Heart left ventricle (tissue), 13 donors: ENCODE measurements around the gene TNKS1BP1.

Experiments
- POLR2A ChIP-seq, 2 donors: fragments of 450-650 bp; IDR thresholded peaks; one replicate each; pipeline ENCODE4 v1.6.1; 2017; ENCODE audit warnings: antibody characterized with exemption in 2 of 2, mild to moderate bottlenecking in 2 of 2, moderate library complexity in 2 of 2
- TF ChIP-seq, protein P1 (sequence below), 12 donors: fragments of 200-600 bp; sonication (generic) in 4 of 12; IDR thresholded peaks; one replicate each; pipeline versions ENCODE4 v1.5.0 to v1.8.0; 2018 to 2022; ENCODE audit warnings: antibody characterized with exemption in 12 of 12, mild to moderate bottlenecking in 5 of 12
- donor health status: ischemic (EF 13 %, LVEDD 7.1; RV severe dilation, severe dysfunction).
- donor health status: DM: no; HTN: yes; CAD: no.
- donor health status: DM: no; HTN: no; CAD: no.
- donor health status: ischemic (EF 25% LVEDD 6.9; RV normal size, moderate dysfunction).
- donor health status: ischemic (EF 25% LVEDD 5.7; RV mildly dilated, moderate dysfunction).
- donor health status: ischemic (EF 35%, LVEDD 5.7; RV mildly dilated, moderate dysfunction).
- donor health status: nonischemic (EF 11% LVEDD 7.7; RV severe dilation, severe dysfunction).
- donor health status: DM: yes; HTN: yes; CAD: no.
- donor health status: PGD.
- donor health status: ischemic (EF 29% LVEDD 5.4; RV normal size, mild dysfunction).
- donor health status: nonischemic (EF 23%, LVEDD 6.1; RV moderate dilation, normal function).

DNA sequence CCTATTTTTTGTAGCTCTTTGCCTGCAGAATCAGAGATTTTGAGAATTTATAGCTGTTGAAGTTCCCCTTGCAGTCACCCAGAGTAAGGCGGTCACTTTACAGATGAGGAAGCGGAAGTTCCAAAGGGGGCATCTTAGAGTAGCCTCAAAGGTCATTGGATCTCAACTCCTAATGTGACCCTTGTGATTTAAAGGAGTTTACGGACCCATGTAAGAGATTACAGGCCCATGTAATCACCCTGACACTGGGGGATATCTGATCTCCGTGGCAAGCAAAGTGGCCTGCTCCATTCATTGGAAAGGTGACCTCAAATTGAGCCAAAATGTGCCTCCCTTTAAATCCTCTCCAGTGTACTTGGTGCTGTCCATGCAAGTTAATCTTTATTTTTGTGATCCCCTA lies 29.1 kb upstream of the TNKS1BP1 start:
- TF ChIP-seq, protein P1, sequence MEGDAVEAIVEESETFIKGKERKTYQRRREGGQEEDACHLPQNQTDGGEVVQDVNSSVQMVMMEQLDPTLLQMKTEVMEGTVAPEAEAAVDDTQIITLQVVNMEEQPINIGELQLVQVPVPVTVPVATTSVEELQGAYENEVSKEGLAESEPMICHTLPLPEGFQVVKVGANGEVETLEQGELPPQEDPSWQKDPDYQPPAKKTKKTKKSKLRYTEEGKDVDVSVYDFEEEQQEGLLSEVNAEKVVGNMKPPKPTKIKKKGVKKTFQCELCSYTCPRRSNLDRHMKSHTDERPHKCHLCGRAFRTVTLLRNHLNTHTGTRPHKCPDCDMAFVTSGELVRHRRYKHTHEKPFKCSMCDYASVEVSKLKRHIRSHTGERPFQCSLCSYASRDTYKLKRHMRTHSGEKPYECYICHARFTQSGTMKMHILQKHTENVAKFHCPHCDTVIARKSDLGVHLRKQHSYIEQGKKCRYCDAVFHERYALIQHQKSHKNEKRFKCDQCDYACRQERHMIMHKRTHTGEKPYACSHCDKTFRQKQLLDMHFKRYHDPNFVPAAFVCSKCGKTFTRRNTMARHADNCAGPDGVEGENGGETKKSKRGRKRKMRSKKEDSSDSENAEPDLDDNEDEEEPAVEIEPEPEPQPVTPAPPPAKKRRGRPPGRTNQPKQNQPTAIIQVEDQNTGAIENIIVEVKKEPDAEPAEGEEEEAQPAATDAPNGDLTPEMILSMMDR (IDR thresholded peaks at IDR 0.05), result no peak
- no peak for TF ChIP-seq POLR2A (IDR thresholded peaks at IDR 0.05)
